OCI-LY3 (cell line): ENCODE data around the gene TRMT1L.

Experiments used
- CTCF ChIP-seq: fragments of 200-600, 300-600 bp; sonication (generic); IDR thresholded peaks from 2 replicates; pipeline ENCODE4 v1.5.1; 2014; ENCODE audit warnings: antibody characterized with exemption, low read length, low read depth
- EZH2phosphoT487 ChIP-seq: fragments of 200-600 bp; shearing (Covaris generic); IDR thresholded peaks from 2 replicates; pipeline ENCODE4 v1.6.1; 2018; ENCODE audit warnings: antibody characterized with exemption, mixed run types, low read depth

GRCh38 chr1:185166106-185166505 is 9.4 kb upstream of the TRMT1L start:
- TF ChIP-seq CTCF: no peak
- no peak for TF ChIP-seq EZH2phosphoT487
